K562 (cell line): ENCODE results near the gene HSPH1. TPM values are rescaled to one million over a fixed set of nuclear protein-coding genes. Genes with fewer than 3 reads are reported as not detected.

ENCODE experiments used
- BRF2 ChIP-seq: IDR thresholded peaks from 3 replicates; pipeline ENCODE4 v1.6.1; 2011; ENCODE audit warnings: borderline replicate concordance, mild to moderate bottlenecking; ENCODE audit not compliant: insufficient read length, insufficient read depth
- CHD1 ChIP-seq: fragments of 200-600 bp; sonication (generic); IDR thresholded peaks from one replicate; pipeline ENCODE4 v1.6.1; 2012; ENCODE audit warnings: mild to moderate bottlenecking, moderate library complexity, low read length, inconsistent platforms
- CREB3 ChIP-seq: fragments of 450-650 bp; conservative IDR thresholded peaks from 2 replicates; pipeline ENCODE4 v1.6.1; 2016; ENCODE audit warnings: missing genetic modification characterization, low read depth, mild to moderate bottlenecking, missing compliant biosample characterization, moderate library complexity
- EP300 ChIP-seq: IDR thresholded peaks from 2 replicates; pipeline ENCODE4 v1.6.1; 2012; ENCODE audit warnings: low read length, improper control_type of control experiment
- FOXJ2 ChIP-seq: fragments of 200-800 bp; sonication (Bioruptor generic); IDR thresholded peaks from 2 replicates; pipeline ENCODE4 v1.6.1; 2016; ENCODE audit warnings: missing genetic modification characterization, missing compliant biosample characterization
- HMG20A ChIP-seq: fragments of 450-650 bp; formaldehyde crosslinking; conservative IDR thresholded peaks from 2 replicates; pipeline ENCODE4 v1.4.0; 2020; ENCODE audit warnings: mild to moderate bottlenecking, mixed read lengths
- NR2C1 ChIP-seq, 2 experiments: fragments of 450-650 bp; IDR thresholded peaks; 2 replicates each; pipeline ENCODE4 v1.6.1; 2017; ENCODE audit warnings: mild to moderate bottlenecking in 2 of 2, antibody characterized with exemption in 1 of 2, inconsistent platforms in 1 of 2, missing compliant biosample characterization in 1 of 2, missing genetic modification characterization in 1 of 2
- PPARD ChIP-seq: fragments of 250-450 bp; sonication (Bioruptor Pico); IDR thresholded peaks from 2 replicates; pipeline ENCODE4 v1.8.0; 2022; ENCODE audit warnings: inconsistent platforms, mild to moderate bottlenecking, moderate library complexity
- PRDM10 ChIP-seq: fragments of 450-650 bp; IDR thresholded peaks from 2 replicates; pipeline ENCODE4 v1.6.1; 2018; ENCODE audit not compliant: partially characterized antibody
- SMARCA4 ChIP-seq: fragments of 450-650 bp; IDR thresholded peaks from 2 replicates; pipeline ENCODE4 v1.6.1; 2016
- SMARCB1 ChIP-seq: IDR thresholded peaks from 2 replicates; pipeline ENCODE4 v1.6.1; 2011; ENCODE audit warnings: improper control_type of control experiment, low read depth; ENCODE audit not compliant: insufficient read length
- TAL1 ChIP-seq: fragments of 450-650 bp; IDR thresholded peaks from 2 replicates; pipeline ENCODE4 v1.6.1; 2016; ENCODE audit warnings: mild to moderate bottlenecking
- polyA plus RNA-seq, 8 experiments: library from polyadenylated mRNA; depleted of rRNA in 4 of 8; stranded (reverse) in 5 of 8; unstranded in 3 of 8; fragments of >200 nt; fragmentation: Nextera tagmentation in 2 of 8; fragmentation: Illumina TruSeq in 1 of 8; extraction: Ambion mirVana in 2 of 8; extraction: Trizol in 1 of 8; gene quantifications; 2 replicates each; pipeline versions ENCODE4 v1.2.1 to v1.2.3, GENCODE V29; 2011 to 2014; ENCODE audit warnings: inconsistent platforms in 1 of 8, missing spikeins in 1 of 8
- total RNA-seq, 7 experiments: library from RNA; depleted of rRNA in 6 of 7; stranded (reverse); fragments of >200 nt in 6 of 7; fragmentation: Illumina TruSeq in 2 of 7; extraction: Trizol in 2 of 7; gene quantifications; 2 replicates each; pipeline versions ENCODE4 v1.2.1 to v1.2.3, GENCODE V29; 2011 to 2021; ENCODE audit warnings: low replicate concordance in 1 of 7
- TF ChIP-seq, protein P1 (sequence below), 2 experiments: fragments of 450-650 bp in 1 of 2; sonication (generic) in 1 of 2; formaldehyde crosslinking in 1 of 2; IDR thresholded peaks; 2 replicates each; pipeline versions ENCODE4 v1.7.1 to v1.9.0; 2016 to 2022; ENCODE audit warnings: inconsistent platforms in 1 of 2, mild to moderate bottlenecking in 1 of 2, missing genetic modification reagents in 1 of 2

The HSPH1 gene
- total and polyA plus RNA-seq, 9 of the 15 experiments (the other 6 are each of a cell fraction or from before 2014, with no cell fraction given), result 34.6 to 104 (median 64.7) TPM

GRCh38 chr13:31204592-31204991 is 42.9 kb upstream of the HSPH1 start (continued):
- no peak for TF ChIP-seq PRDM10
- no peak for TF ChIP-seq HMG20A (CRISPR knock-in tag)
- TF ChIP-seq CHD1, result no peak
- TF ChIP-seq, protein P1, sequence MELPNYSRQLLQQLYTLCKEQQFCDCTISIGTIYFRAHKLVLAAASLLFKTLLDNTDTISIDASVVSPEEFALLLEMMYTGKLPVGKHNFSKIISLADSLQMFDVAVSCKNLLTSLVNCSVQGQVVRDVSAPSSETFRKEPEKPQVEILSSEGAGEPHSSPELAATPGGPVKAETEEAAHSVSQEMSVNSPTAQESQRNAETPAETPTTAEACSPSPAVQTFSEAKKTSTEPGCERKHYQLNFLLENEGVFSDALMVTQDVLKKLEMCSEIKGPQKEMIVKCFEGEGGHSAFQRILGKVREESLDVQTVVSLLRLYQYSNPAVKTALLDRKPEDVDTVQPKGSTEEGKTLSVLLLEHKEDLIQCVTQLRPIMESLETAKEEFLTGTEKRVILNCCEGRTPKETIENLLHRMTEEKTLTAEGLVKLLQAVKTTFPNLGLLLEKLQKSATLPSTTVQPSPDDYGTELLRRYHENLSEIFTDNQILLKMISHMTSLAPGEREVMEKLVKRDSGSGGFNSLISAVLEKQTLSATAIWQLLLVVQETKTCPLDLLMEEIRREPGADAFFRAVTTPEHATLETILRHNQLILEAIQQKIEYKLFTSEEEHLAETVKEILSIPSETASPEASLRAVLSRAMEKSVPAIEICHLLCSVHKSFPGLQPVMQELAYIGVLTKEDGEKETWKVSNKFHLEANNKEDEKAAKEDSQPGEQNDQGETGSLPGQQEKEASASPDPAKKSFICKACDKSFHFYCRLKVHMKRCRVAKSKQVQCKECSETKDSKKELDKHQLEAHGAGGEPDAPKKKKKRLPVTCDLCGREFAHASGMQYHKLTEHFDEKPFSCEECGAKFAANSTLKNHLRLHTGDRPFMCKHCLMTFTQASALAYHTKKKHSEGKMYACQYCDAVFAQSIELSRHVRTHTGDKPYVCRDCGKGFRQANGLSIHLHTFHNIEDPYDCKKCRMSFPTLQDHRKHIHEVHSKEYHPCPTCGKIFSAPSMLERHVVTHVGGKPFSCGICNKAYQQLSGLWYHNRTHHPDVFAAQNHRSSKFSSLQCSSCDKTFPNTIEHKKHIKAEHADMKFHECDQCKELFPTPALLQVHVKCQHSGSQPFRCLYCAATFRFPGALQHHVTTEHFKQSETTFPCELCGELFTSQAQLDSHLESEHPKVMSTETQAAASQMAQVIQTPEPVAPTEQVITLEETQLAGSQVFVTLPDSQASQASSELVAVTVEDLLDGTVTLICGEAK (IDR thresholded peaks at IDR 0.05), result no peak
- TF ChIP-seq, protein P1 (CRISPR knock-in tag; IDR thresholded peaks at IDR 0.05), result no peak
- no peak for TF ChIP-seq PPARD (CRISPR knock-in tag)
- TF ChIP-seq CREB3 (tag), result no peak
- TF ChIP-seq TAL1, result peak; percentile 54
- 0 out of 2 replicates have a peak, but pooled peaks have one; percentile 23 for TF ChIP-seq FOXJ2 (tag)
- TF ChIP-seq BRF2, result no peak
- TF ChIP-seq NR2C1 (IDR thresholded peaks at IDR 0.05), result no peak
- no peak for TF ChIP-seq NR2C1 (tag; IDR thresholded peaks at IDR 0.05)
- TF ChIP-seq EP300, result peak; percentile 51; the same call in 1 of the 2 replicates
- peak; percentile 89 for TF ChIP-seq SMARCA4
- no peak for TF ChIP-seq SMARCB1
